Lower lobe of right lung (tissue), 2 donors: ENCODE measurements around the gene POLD4. TPM values are rescaled to one million over a fixed set of nuclear protein-coding genes. Genes with fewer than 3 reads are reported as not detected.

Experiments
- ATAC-seq, 2 donors: fragments of 200-7000 bp; cut with Tn5 transposase; one replicate each; pipeline ENCODE4 v1.9.1; 2020 to 2022; ENCODE audit warnings: mild to moderate bottlenecking in 2 of 2, moderate library complexity in 2 of 2
- DNase-seq: peaks from one replicate; pipeline ENCODE4 v3.0.0-alpha.2; 2020
- H3K27ac ChIP-seq: fragments of 200-600 bp; one replicate; pipeline ENCODE4 v1.8.0; 2022
- H3K27me3 ChIP-seq: fragments of 200-600 bp; one replicate; pipeline ENCODE4 v1.8.0; 2022; ENCODE audit warnings: low read depth
- H3K36me3 ChIP-seq: fragments of 200-600 bp; one replicate; pipeline ENCODE4 v1.8.0; 2022; ENCODE audit warnings: mild to moderate bottlenecking
- H3K4me1 ChIP-seq: fragments of 200-600 bp; one replicate; pipeline ENCODE4 v1.8.0; 2022
- H3K4me3 ChIP-seq: fragments of 200-600 bp; one replicate; pipeline ENCODE4 v1.8.0; 2022; ENCODE audit warnings: mild to moderate bottlenecking
- H3K9me3 ChIP-seq: fragments of 200-600 bp; one replicate; pipeline ENCODE4 v1.8.0; 2022
- intact Hi-C: fragments of 100-400 bp; cut with DNase I; formaldehyde crosslinking; loops from one replicate; pipeline ENCODE4 v1.11.0; 2022
- total RNA-seq: library from RNA; stranded (reverse); fragmentation: NEBNext Ultra II Directional; extraction: Animal tissue kit (Norgen Biotek cat#: 25700); gene quantifications from one replicate; pipeline ENCODE4 v1.2.1, GENCODE V29; 2021
- TF ChIP-seq, protein P1 (sequence below): fragments of 200-600 bp; IDR thresholded peaks from one replicate; pipeline ENCODE4 v1.8.0; 2022; ENCODE audit warnings: antibody characterized with exemption, mild to moderate bottlenecking
- donor health status: DM: no; HTN: yes; CAD: no; lungs with severe emphysema.

Gene POLD4
- total RNA-seq, 1 donor from 2014 or later: 86.6 TPM

DNA sequence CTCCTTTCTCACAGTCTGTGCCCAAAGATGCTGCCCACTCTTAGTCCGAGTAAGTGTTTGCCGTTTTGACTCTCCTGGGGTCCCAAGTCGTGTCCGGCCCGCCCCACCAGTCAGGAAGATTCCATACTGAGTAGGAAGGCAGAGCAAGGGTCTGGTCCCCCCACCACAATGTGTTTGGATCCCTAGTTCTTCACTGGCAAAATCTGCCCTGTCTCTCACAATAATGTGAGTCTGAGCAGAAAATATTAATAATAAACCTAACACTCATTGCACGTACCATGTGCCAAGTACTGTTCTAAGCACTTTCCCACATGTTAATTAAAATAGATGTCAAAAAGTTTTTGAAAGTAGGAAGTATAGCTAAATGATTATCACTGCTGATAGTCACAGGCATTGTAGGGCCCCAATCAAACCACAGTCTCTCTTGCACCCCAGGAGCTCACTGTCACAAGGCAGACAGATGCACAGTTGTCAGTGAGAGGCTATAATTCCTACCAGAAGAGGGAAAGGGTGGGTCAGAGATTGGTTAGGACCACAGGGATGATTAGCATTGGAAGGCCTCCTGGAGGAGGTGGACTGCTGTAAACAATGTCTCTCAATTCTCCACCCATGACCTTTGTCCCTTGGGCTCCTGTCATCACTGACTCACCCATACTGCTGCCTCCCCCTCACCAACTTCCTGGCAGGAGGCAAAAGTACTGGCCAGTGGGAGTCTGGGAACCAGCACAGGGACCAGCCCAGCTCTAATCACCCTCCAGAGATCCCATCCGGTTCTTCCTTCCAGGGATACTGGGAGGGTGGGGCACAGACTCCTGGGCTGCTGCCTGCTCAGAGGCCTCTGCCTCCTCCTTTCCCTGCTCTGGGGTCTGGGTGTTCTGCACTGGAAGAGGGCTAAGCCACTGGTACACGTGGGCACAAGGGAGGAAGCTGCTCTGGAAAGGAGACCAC, 1.0 kb upstream of the POLD4 start:
- TF ChIP-seq, protein P1, sequence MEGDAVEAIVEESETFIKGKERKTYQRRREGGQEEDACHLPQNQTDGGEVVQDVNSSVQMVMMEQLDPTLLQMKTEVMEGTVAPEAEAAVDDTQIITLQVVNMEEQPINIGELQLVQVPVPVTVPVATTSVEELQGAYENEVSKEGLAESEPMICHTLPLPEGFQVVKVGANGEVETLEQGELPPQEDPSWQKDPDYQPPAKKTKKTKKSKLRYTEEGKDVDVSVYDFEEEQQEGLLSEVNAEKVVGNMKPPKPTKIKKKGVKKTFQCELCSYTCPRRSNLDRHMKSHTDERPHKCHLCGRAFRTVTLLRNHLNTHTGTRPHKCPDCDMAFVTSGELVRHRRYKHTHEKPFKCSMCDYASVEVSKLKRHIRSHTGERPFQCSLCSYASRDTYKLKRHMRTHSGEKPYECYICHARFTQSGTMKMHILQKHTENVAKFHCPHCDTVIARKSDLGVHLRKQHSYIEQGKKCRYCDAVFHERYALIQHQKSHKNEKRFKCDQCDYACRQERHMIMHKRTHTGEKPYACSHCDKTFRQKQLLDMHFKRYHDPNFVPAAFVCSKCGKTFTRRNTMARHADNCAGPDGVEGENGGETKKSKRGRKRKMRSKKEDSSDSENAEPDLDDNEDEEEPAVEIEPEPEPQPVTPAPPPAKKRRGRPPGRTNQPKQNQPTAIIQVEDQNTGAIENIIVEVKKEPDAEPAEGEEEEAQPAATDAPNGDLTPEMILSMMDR: no peak
- Histone ChIP-seq H3K9me3 (no peaks in the 10 kb centered on the region), H3K4me1 (peaks cover 68% of the 10 kb centered on the region), H3K27ac (peak overlapping the region; percentile 94), H3K4me3 (peak overlapping the region; percentile 79), H3K27me3 (no peaks in the 10 kb centered on the region), H3K36me3 (no peaks in the 10 kb centered on the region)
- intact Hi-C loops: loop anchor here (5.0 kb wide), 1 partner anchor 33 kb away; no protein-coding TSS in a partner anchor
- DNase-seq (peak; percentile 61), ATAC-seq (peak; percentile 2 to 3)

DNA sequence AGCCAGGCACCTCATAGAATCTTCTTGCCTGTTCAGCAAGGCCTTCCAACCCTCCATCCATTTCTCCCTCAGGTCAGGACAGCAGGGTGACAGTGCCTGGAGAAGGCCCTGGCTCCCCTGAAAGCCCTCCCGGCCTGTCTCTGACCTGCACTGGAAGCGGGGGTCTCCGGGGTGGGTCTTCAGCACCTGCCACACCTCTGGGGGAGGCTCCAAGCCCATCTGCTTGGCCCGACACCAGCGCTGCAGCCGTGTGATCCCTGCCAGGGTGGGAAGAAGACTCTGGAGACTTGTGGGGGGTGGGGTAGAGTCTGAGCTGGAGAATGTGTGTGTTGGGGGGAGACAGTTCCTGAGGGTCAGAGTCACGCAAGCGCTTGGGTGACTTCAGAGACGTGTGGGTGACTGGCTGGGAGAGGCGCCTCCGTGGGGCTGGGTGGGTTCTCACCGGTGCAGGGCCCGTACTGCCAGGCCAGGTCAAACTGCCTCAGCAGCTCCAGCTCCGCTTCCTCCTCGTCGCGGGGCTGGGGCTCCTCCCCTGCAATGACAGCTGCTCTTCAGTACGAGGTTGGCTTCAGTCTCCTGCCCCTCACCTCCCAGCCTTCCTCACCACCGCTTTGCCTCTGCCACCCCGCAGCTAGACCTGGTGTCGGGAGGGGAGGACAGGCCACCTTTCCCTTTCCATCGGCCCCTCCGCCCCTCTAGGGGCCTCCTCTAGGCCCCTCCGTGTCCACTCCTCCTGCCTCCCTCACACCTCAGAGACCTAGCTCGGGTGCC, 615 bp downstream of the POLD4 start:
- intact Hi-C loops: loop anchor here (5.0 kb wide), 1 partner anchor 35 kb away; no protein-coding TSS in a partner anchor

DNA sequence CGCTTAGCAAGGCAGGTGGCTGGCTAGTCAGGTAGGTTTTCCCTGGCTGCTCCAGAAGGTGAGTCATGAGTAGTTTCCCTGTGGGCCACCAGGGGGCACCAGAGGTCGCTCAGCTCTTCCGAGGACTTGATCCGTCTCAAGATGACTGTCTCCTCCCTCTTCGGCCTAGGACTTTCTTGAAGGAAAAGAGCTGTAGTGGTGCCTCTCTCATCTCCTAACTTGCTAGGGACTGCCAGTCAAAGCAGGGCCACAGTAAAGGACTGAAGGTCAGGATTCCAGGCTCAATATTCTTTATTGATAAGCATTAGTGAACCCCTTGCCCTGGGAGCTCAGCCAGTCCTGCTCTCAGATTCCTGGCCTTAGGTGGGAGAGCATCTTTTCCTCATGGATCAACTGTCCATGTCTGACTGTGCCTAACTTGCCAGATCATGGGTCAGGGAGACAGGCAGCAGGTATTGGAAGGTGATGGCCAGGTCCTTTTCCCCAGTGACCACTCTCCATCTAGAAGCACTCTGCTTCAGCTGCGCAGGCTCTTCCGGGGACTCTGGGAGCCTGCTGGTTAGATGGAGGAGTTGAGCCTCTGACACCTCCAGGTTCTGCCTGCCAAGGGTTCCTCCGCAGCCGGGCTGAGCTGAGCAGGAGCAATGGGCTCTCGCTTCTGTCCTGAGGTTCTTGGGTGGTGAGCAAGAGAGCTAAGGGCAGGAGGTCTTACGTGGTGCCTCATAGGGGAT, 1.9 kb downstream of the POLD4 start:
- no peaks in the 10 kb centered on the region for H3K9me3 ChIP-seq
- H3K4me3 ChIP-seq: no peak overlapping the region
- intact Hi-C loops: loop anchor here (5.0 kb wide), 1 partner anchor 36 kb away; no protein-coding TSS in a partner anchor
- ATAC-seq (peak; percentile 40 to 41), DNase-seq (peak; percentile 77)
- H3K4me1 ChIP-seq: peaks cover 54% of the 10 kb centered on the region
- no peaks in the 10 kb centered on the region for H3K36me3 ChIP-seq
- H3K27me3 ChIP-seq: no peaks in the 10 kb centered on the region
- TF ChIP-seq, protein P1: peak; percentile 92
- peak overlapping the region; percentile 94 for H3K27ac ChIP-seq

More for the DNA sequence above, 615 bp downstream of the POLD4 start:
- Histone ChIP-seq H3K4me3 (peak overlapping the region; percentile 79), H3K9me3 (no peaks in the 10 kb centered on the region), H3K4me1 (peaks cover 62% of the 10 kb centered on the region), H3K36me3 (no peaks in the 10 kb centered on the region), H3K27ac (peak overlapping the region; percentile 94), H3K27me3 (no peaks in the 10 kb centered on the region)
- peak; percentile 50 to 53 for ATAC-seq
- TF ChIP-seq, protein P1: no peak
- DNase-seq: peak; percentile 82

DNA sequence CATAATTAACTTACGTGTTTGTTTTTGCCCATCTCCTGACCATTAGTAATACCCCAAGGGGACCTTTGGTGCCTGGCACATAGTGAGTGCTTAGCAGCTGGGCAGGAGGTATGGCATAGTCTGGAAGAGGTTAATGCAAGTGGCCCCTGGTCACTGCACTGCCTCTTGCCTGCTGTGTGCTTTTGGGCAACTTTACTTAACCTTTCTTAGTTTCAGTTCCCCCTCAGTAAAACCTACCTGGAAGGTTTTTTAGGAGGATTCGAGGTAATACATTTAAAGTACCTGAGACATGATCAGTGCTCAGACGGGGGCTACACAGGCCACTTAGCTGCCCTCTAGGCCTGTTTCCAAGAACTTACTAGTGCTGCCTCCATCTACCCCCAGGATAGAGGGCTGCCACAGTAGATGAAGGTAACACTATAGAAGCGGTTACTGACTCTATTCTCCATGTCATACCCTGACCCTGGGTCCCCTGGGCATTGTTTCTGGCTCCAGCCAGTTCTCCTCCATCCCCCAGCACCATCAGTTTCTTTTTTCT, 3.3 kb downstream of the POLD4 start:
- intact Hi-C loops: loop anchor here (5.0 kb wide), 1 partner anchor 37 kb away; no protein-coding TSS in a partner anchor
- H3K27ac ChIP-seq: no peak overlapping the region

More for the DNA sequence above, 3.3 kb downstream of the POLD4 start:
- peaks cover 52% of the 10 kb centered on the region for H3K4me1 ChIP-seq
- no peaks in the 10 kb centered on the region for H3K27me3 ChIP-seq
- DNase-seq: no peak
- no peak overlapping the region for H3K4me3 ChIP-seq
- no peaks in the 10 kb centered on the region for H3K9me3 ChIP-seq
- H3K36me3 ChIP-seq: no peaks in the 10 kb centered on the region
- TF ChIP-seq, protein P1: no peak
- ATAC-seq: no peak
